HG02852 (cell line): ENCODE results near the gene RARRES2.
"Not testable (repeated sequence)": the region's sequence is repeated elsewhere in the genome, so short reads cannot be mapped to it uniquely, and the experiment has no call there.

Experiments
- ATAC-seq: cut with Tn5 transposase; IDR thresholded peaks from one replicate; pipeline ENCODE4 v1.9.1; 2021; ENCODE audit warnings: mild to moderate bottlenecking, moderate library complexity; ENCODE audit not compliant: unreplicated experiment

Gene RARRES2

DNA sequence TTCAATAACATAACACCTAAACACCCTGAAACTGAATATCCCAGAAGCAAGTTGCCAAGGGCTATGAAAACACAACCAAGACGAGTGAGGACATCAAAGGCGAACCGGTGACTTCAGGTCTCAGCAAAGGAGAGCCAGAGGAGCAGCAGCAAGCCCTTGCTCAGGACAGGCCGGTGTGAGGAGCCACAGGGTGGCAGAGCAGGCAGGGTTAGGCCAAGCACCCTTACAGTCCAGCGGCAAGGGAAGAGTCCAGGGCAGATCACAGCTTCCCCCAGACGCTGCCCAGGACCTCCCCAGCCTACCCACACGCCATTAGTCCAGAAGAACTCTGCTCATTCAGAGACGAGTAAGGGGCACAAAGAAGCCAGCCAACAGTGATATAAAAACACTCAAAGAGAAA is 45.8 kb downstream of the RARRES2 start:
- not testable (repeated sequence) for ATAC-seq

DNA sequence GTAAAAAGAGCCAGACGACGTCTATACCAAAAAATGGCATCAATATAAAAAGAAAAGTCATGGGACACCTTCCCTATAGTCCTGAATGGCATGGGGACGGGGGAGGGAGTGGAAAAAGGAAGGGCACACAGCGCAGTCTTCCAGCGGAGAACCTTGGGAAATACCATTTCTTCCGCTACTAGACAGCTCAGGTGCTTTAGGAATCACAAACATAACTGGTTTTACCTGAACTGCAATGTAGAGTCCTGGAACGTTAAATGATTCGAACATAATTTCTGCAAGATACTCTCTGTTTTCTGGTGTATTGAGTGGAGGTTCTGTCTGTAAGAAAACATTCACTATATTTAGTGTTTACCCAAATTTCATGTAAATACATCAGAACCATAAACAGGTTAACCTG is 46.4 kb downstream of the RARRES2 start:
- ATAC-seq, result not testable (repeated sequence)

DNA sequence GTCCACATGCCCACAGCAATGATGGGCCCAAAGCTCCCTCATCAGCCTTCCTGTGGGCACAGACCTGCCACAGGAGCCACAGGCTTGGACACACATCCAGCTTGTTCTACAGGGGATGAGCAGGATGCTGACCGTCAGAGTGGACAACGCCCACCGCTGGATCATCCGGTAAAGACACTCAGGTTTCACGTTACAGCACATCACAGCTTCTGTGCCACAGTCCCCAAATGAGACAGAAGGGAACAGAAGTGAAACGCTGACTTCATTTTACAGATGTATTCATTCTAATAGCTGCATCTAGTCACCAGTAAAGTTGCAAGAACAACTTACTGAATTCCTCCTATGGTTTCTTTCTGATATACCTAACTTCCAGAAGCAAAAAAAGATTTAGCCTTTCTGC is 51.1 kb downstream of the RARRES2 start:
- not testable (repeated sequence) for ATAC-seq

DNA sequence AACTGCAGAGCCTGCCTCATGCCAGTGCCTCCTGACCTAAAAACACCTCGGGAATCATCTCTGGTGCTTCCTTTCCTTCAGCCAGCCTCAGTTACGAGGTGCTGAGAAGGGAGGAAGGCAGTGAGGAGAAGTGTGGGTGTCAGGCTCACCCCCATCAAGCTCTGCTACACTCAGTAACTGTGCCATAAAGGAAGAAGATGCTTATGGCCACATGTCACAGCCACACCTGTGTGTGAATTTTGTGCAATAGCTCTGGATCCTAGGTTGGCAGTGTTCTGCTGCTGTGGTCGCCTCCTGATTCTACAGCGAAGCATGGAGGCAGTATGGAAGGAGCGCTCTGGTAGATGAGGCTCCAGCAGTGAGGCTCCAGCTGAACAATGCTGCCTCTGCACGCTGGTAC is 52.6 kb downstream of the RARRES2 start:
- not testable (repeated sequence) for ATAC-seq
